Body of pancreas (tissue), 4 donors: Measurements from ENCODE around the gene TMED5.

Experiments used
- POLR2A ChIP-seq, 3 donors: fragments of 450-650 bp; IDR thresholded peaks; one replicate each; pipeline ENCODE4 v1.6.1; 2016; ENCODE audit warnings: antibody characterized with exemption in 3 of 3, mild to moderate bottlenecking in 2 of 3
- TF ChIP-seq, protein P1 (sequence below), 7 experiments: fragments of 450-650 bp in 4 of 7; fragments of 200-600 bp in 3 of 7; sonication (generic) in 3 of 7; IDR thresholded peaks; one replicate each; pipeline ENCODE4 v1.5.1; 2016 to 2019; ENCODE audit warnings: antibody characterized with exemption in 7 of 7

DNA sequence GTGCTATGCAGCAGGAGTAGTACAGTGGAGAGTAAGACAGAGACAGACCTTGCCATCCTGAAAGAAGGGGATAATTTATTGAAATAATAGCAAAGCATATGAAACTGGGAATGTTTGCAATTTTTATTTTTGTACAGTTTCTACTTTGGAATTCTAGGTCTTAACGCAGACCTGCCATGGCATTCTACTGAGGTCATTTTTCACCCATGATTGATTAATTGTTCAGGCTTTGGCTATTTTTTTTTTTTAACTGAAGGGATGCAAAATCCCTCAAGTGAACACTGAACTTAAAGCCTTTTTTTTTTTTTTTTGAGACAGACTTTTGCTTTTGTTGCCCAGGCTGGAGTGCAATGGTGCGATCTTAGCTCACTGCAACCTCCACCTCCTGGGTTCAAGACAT lies 74.0 kb downstream of the TMED5 start:
- TF ChIP-seq, protein P1, sequence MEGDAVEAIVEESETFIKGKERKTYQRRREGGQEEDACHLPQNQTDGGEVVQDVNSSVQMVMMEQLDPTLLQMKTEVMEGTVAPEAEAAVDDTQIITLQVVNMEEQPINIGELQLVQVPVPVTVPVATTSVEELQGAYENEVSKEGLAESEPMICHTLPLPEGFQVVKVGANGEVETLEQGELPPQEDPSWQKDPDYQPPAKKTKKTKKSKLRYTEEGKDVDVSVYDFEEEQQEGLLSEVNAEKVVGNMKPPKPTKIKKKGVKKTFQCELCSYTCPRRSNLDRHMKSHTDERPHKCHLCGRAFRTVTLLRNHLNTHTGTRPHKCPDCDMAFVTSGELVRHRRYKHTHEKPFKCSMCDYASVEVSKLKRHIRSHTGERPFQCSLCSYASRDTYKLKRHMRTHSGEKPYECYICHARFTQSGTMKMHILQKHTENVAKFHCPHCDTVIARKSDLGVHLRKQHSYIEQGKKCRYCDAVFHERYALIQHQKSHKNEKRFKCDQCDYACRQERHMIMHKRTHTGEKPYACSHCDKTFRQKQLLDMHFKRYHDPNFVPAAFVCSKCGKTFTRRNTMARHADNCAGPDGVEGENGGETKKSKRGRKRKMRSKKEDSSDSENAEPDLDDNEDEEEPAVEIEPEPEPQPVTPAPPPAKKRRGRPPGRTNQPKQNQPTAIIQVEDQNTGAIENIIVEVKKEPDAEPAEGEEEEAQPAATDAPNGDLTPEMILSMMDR (IDR thresholded peaks at IDR 0.05): no peak
- TF ChIP-seq POLR2A (IDR thresholded peaks at IDR 0.05): no peak
